CD4-positive, alpha-beta memory T cell (primary cell): Measurements from ENCODE around the gene TCERG1. TPM values are rescaled to one million over a fixed set of nuclear protein-coding genes. Genes with fewer than 3 reads are reported as not detected.
A peak's percentile ranks its signal among the peaks of the same experiment; 100 is the strongest.

Source experiments
- CTCF ChIA-PET: fragments of 350-600 bp; sonication (Branson Sonifier 250); formaldehyde crosslinking; loops from one replicate; lab custom pipeline; 2021; ENCODE audit warnings: inconsistent platforms; ENCODE audit not compliant: partially characterized antibody; lab: Charles Lee
- POLR2A ChIA-PET: fragments of 350-600 bp; sonication (Branson Sonifier 250); formaldehyde crosslinking; loops from one replicate; lab custom pipeline; 2021; ENCODE audit not compliant: partially characterized antibody; lab: Charles Lee
- DNase-seq, 5 donors: peaks; one replicate each; pipeline versions ENCODE4 v3.0.0 to v3.0.0-alpha.2; 2020 to 2022; ENCODE audit warnings: mixed read lengths in 1 of 5
- H3K27ac ChIP-seq: one replicate; pipeline ENCODE4 v1.7.0; 2013; ENCODE audit warnings: low read depth, low read length
- H3K27me3 ChIP-seq: 2 replicates; pipeline ENCODE4 v1.7.0; 2013; ENCODE audit warnings: mild to moderate bottlenecking, low read length, moderate library complexity; ENCODE audit not compliant: insufficient read depth
- H3K36me3 ChIP-seq: 2 replicates; pipeline ENCODE4 v1.7.0; 2013; ENCODE audit warnings: mild to moderate bottlenecking, low read length, moderate library complexity; ENCODE audit not compliant: insufficient read depth
- H3K4me1 ChIP-seq: 2 replicates; pipeline ENCODE4 v1.7.0; 2013; ENCODE audit warnings: mild to moderate bottlenecking, low read length, moderate library complexity; ENCODE audit not compliant: insufficient read depth
- H3K4me3 ChIP-seq, 2 donors: one replicate each; pipeline ENCODE4 v1.7.0; 2013; ENCODE audit warnings: low read length in 2 of 2, mild to moderate bottlenecking in 1 of 2
- H3K9me3 ChIP-seq, 2 donors: one replicate each; pipeline ENCODE4 v1.7.0; 2013; ENCODE audit warnings: low read length in 2 of 2, control low read depth in 1 of 2; ENCODE audit not compliant: control insufficient read depth in 1 of 2
- H3K27ac Mint-ChIP-seq, 7 donors: one replicate each; pipeline ENCODE4 v1.8.0; 2020 to 2021; ENCODE audit warnings: mixed read lengths in 7 of 7, mild to moderate bottlenecking in 6 of 7, inconsistent platforms in 3 of 7, moderate library complexity in 3 of 7
- H3K27me3 Mint-ChIP-seq, 2 donors: one replicate each; pipeline ENCODE4 v1.8.0; 2020 to 2021; ENCODE audit warnings: mixed read lengths in 2 of 2
- H3K36me3 Mint-ChIP-seq, 2 donors: one replicate each; pipeline ENCODE4 v1.8.0; 2020 to 2021; ENCODE audit warnings: mixed read lengths in 2 of 2, inconsistent platforms in 1 of 2, mild to moderate bottlenecking in 1 of 2
- H3K4me1 Mint-ChIP-seq, 4 donors: one replicate each; pipeline ENCODE4 v1.8.0; 2020 to 2021; ENCODE audit warnings: mixed read lengths in 4 of 4, mild to moderate bottlenecking in 1 of 4
- H3K4me3 Mint-ChIP-seq, 8 donors: one replicate each; pipeline ENCODE4 v1.8.0; 2020 to 2021; ENCODE audit warnings: mixed read lengths in 8 of 8, mild to moderate bottlenecking in 7 of 8, moderate library complexity in 6 of 8, inconsistent platforms in 3 of 8
- H3K9me3 Mint-ChIP-seq, 8 donors: one replicate each; pipeline ENCODE4 v1.8.0; 2020 to 2021; ENCODE audit warnings: mixed read lengths in 8 of 8, mild to moderate bottlenecking in 5 of 8, inconsistent platforms in 3 of 8, moderate library complexity in 1 of 8
- intact Hi-C: fragments of 100-400 bp; cut with micrococcal nuclease; formaldehyde crosslinking; loops from one replicate; pipeline ENCODE4 v1.15.1; 2023
- polyA plus RNA-seq, 2 donors: library from polyadenylated mRNA; unstranded; fragments of 300-500 nt; fragmentation: Illumina TruSeq; gene quantifications; one replicate each; pipeline ENCODE4 v1.2.3, GENCODE V29; 2021
- total RNA-seq, 2 experiments: library from RNA; stranded (reverse); gene quantifications; one replicate each; pipeline ENCODE4 v1.2.3, GENCODE V29; 2021

TCERG1 gene
- total and polyA plus RNA-seq, 4 experiments from 2014 or later: 20.3 to 68.5 (median 57.2) TPM

- no peak for DNase-seq
- Mint-ChIP-seq H3K4me3 (no peak overlapping the region), H3K27me3 (no peaks in the 10 kb centered on the region), H3K36me3 (peaks cover 7 to 27% of the 10 kb centered on the region in 2 donors), H3K9me3 (no peaks in the 10 kb centered on the region), H3K4me1 (peaks cover 38 to 67% (median 53%) of the 10 kb centered on the region in 4 donors), H3K27ac (no peak overlapping the region)
- CTCF ChIA-PET: no interaction called here
- Histone ChIP-seq H3K27me3 (no peaks in the 10 kb centered on the region), H3K9me3 (no peaks in the 10 kb centered on the region), H3K4me3 (no peak overlapping the region), H3K27ac (no peak overlapping the region), H3K4me1 (peaks cover 53% of the 10 kb centered on the region), H3K36me3 (peaks cover 12% of the 10 kb centered on the region)
- POLR2A ChIA-PET: no interaction called here
- intact Hi-C loops: no loop called here
Measured at GRCh38 chr5:146451411-146451810, 4.3 kb downstream of the TCERG1 start.

DNA sequence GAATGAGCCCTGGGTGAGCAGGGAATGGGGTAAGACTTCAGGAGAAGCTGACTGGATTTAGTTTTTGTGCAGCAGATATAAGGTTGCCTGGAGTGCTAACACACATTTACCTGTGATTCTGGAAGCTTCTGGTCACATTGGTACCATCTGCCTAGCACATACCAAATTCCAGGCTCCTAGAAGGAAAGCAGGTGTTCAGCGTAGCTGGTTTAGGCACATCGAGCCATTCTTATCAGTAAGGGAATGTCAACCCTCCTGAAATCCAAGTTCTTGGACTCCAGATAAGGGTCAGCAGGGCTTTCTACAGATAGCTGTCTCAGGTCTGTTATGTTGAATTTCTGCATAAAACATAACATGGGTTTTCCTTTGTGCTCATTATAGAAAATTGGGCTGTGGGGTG lies 10.3 kb downstream of the TCERG1 start:
- DNase-seq: no peak
- Histone ChIP-seq H3K27ac (no peak overlapping the region), H3K9me3 (no peaks in the 10 kb centered on the region), H3K36me3 (peaks cover 54% of the 10 kb centered on the region), H3K4me1 (peaks cover 13% of the 10 kb centered on the region), H3K4me3 (no peak overlapping the region), H3K27me3 (no peaks in the 10 kb centered on the region)
- POLR2A ChIA-PET: no interaction called here
- Mint-ChIP-seq H3K9me3 (no peaks in the 10 kb centered on the region), H3K27me3 (no peaks in the 10 kb centered on the region), H3K4me1 (peaks cover 14 to 29% (median 21%) of the 10 kb centered on the region in 4 donors), H3K4me3 (no peak overlapping the region), H3K27ac (no peak overlapping the region), H3K36me3 (peaks cover 37 to 65% of the 10 kb centered on the region in 2 donors)
- CTCF ChIA-PET: interaction anchor here (1.0 to 1.3 kb wide), 2 partner anchors 10 to 11 kb away, joined by 3 to 4 read pairs; no protein-coding TSS in a partner anchor
- intact Hi-C loops: no loop called here

DNA sequence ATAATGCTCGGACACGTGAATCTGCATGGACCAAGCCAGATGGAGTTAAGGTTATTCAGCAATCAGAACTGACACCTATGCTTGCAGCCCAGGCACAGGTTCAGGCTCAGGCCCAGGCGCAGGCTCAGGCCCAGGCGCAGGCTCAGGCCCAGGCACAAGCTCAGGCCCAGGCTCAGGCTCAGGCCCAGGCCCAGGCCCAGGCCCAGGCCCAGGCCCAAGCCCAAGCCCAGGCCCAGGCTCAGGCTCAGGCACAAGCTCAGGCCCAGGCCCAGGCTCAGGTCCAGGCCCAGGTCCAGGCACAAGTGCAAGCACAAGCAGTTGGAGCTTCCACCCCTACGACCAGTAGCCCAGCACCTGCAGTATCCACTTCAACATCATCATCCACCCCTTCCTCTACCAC lies 11.8 kb downstream of the TCERG1 start:
- Histone ChIP-seq H3K36me3 (peaks cover 62% of the 10 kb centered on the region), H3K4me1 (peaks cover 5% of the 10 kb centered on the region), H3K4me3 (no peak overlapping the region), H3K9me3 (no peaks in the 10 kb centered on the region), H3K27ac (no peak overlapping the region), H3K27me3 (no peaks in the 10 kb centered on the region)
- no peaks in the 10 kb centered on the region for H3K9me3 Mint-ChIP-seq
- no peak overlapping the region for H3K4me3 Mint-ChIP-seq
- peak overlapping the region in 1 of 7 donors; percentile 65 for H3K27ac Mint-ChIP-seq
- no peak for DNase-seq
- CTCF ChIA-PET: interaction anchor here (1.4 kb wide), 1 partner anchor 31 kb away, joined by 3 read pairs; no protein-coding TSS in a partner anchor
- intact Hi-C loops: no loop called here
- peaks cover 12 to 27% (median 15%) of the 10 kb centered on the region in 4 donors for H3K4me1 Mint-ChIP-seq
- peaks cover 47 to 78% of the 10 kb centered on the region in 2 donors for H3K36me3 Mint-ChIP-seq
- POLR2A ChIA-PET: no interaction called here
- no peaks in the 10 kb centered on the region for H3K27me3 Mint-ChIP-seq

GRCh38 chr5:146461319-146461718 lies 14.2 kb downstream of the TCERG1 start:
- DNase-seq: no peak
- H3K4me1 ChIP-seq: peaks cover 4% of the 10 kb centered on the region
- peaks cover 64% of the 10 kb centered on the region for H3K36me3 ChIP-seq
- ChIA-PET CTCF (no interaction called here), POLR2A (no interaction called here)
- Mint-ChIP-seq H3K9me3 (no peaks in the 10 kb centered on the region), H3K4me3 (no peak overlapping the region), H3K27ac (peak overlapping the region in 2 of 7 donors; percentile 26 to 55), H3K36me3 (peaks cover 58 to 80% of the 10 kb centered on the region in 2 donors), H3K27me3 (no peaks in the 10 kb centered on the region), H3K4me1 (peaks cover 12 to 28% (median 19%) of the 10 kb centered on the region in 4 donors)
- intact Hi-C loops: no loop called here
- H3K4me3 ChIP-seq: no peak overlapping the region
- no peak overlapping the region for H3K27ac ChIP-seq
- H3K27me3 ChIP-seq: no peaks in the 10 kb centered on the region
- H3K9me3 ChIP-seq: no peaks in the 10 kb centered on the region

GRCh38 chr5:146463446-146463845 lies 16.3 kb downstream of the TCERG1 start:
- Mint-ChIP-seq H3K9me3 (no peaks in the 10 kb centered on the region), H3K27me3 (no peaks in the 10 kb centered on the region), H3K36me3 (peaks cover 54 to 79% of the 10 kb centered on the region in 2 donors), H3K27ac (peak overlapping the region in 1 of 7 donors; percentile 51), H3K4me3 (peak overlapping the region in 1 of 8 donors; percentile 9), H3K4me1 (peaks cover 16 to 37% (median 29%) of the 10 kb centered on the region in 4 donors)
- POLR2A ChIA-PET: no interaction called here
- Histone ChIP-seq H3K27ac (no peak overlapping the region), H3K36me3 (peaks cover 57% of the 10 kb centered on the region), H3K4me1 (peaks cover 4% of the 10 kb centered on the region), H3K9me3 (no peaks in the 10 kb centered on the region), H3K4me3 (no peak overlapping the region), H3K27me3 (no peaks in the 10 kb centered on the region)
- CTCF ChIA-PET: interaction anchor here (1.5 to 2.2 kb wide), 2 partner anchors 17 to 35 kb away, joined by 3 to 6 read pairs; partner anchors contain the start of gene TCERG1
- intact Hi-C loops: no loop called here
- no peak for DNase-seq

DNA sequence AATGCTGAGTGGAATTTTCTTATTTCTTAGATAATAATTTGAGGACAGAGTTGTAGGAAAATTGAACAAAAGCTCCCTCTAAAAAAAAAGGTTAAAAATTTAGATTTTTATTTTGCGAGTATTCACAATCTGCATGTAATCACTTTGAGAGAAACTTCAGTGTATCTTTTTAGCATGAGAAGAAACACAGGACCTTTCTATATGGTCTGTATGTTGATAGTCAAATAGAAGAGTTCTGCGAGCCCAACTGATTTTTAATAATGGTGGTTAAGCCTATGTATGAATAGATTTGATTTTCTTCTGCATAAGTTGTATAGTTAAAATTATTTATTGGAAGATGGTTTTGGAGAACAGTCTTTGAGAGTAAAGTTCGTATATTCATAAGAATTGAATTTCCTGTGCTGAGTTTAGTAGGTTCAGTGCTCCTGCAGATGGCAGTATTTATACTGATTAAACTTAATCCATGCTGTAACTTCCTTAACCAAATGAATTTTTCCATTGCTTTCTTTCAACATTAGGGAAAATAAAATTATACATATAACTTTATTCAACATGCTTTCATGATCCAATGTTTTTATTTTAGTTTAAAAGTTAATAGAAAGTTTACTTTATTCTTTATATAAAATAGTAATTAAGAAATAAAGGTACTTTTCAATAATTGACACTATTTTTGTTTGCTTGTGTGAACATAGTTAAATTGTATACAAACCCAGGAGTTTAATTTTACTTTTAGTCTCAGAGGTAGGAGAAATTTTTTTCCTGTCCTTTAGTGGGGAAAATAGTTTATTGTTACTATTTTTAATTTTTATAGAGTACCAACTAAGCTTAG lies 19.6 kb downstream of the TCERG1 start:
- H3K4me1 Mint-ChIP-seq: peaks cover 11 to 27% (median 22%) of the 10 kb centered on the region in 4 donors
- ChIA-PET POLR2A (no interaction called here), CTCF (interaction anchor here (0.8 to 4.6 kb wide), 4 partner anchors 9 to 187 kb away, joined by 3 to 14 read pairs (median 4); partner anchors contain the start of gene TCERG1)
- H3K9me3 Mint-ChIP-seq: no peaks in the 10 kb centered on the region
- H3K9me3 ChIP-seq: no peaks in the 10 kb centered on the region
- H3K27me3 ChIP-seq: no peaks in the 10 kb centered on the region
- peaks cover 54% of the 10 kb centered on the region for H3K36me3 ChIP-seq
- no peak overlapping the region for H3K4me3 ChIP-seq
- H3K4me1 ChIP-seq: peaks cover 4% of the 10 kb centered on the region
- no peak overlapping the region for H3K4me3 Mint-ChIP-seq
- no peak overlapping the region for H3K27ac ChIP-seq
- DNase-seq: no peak
- peaks cover 55 to 72% of the 10 kb centered on the region in 2 donors for H3K36me3 Mint-ChIP-seq
- no peaks in the 10 kb centered on the region for H3K27me3 Mint-ChIP-seq
- H3K27ac Mint-ChIP-seq: peak overlapping the region in 3 of 7 donors; percentile 32 to 36 (median 33)
- intact Hi-C loops: no loop called here

GRCh38 chr5:146467760-146468159 lies 20.6 kb downstream of the TCERG1 start:
- H3K27ac ChIP-seq: no peak overlapping the region
- no peak overlapping the region for H3K4me3 ChIP-seq
- no peaks in the 10 kb centered on the region for H3K27me3 ChIP-seq
- intact Hi-C loops: no loop called here
- H3K4me1 Mint-ChIP-seq: peaks cover 10 to 27% (median 22%) of the 10 kb centered on the region in 4 donors
- CTCF ChIA-PET: interaction anchor here (0.8 to 4.6 kb wide), 3 partner anchors 10 to 188 kb away, joined by 4 to 14 read pairs (median 4); partner anchors contain the start of gene TCERG1
- no peaks in the 10 kb centered on the region for H3K27me3 Mint-ChIP-seq
- no peaks in the 10 kb centered on the region for H3K9me3 ChIP-seq
- H3K9me3 Mint-ChIP-seq: no peaks in the 10 kb centered on the region
- DNase-seq: no peak
- peaks cover 4% of the 10 kb centered on the region for H3K4me1 ChIP-seq
- H3K4me3 Mint-ChIP-seq: no peak overlapping the region
- H3K27ac Mint-ChIP-seq: peak overlapping the region in 3 of 7 donors; percentile 51 to 61 (median 55)
- H3K36me3 ChIP-seq: peaks cover 56% of the 10 kb centered on the region
- H3K36me3 Mint-ChIP-seq: peaks cover 62 to 75% of the 10 kb centered on the region in 2 donors
- POLR2A ChIA-PET: interaction anchor here (1.3 kb wide), 1 partner anchor 19 kb away, joined by 3 read pairs; no protein-coding TSS in a partner anchor
